Right lobe of liver (tissue), 4 donors: ENCODE results near the gene TTC28.

ENCODE experiments used
- POLR2A ChIP-seq: fragments of 450-650 bp; IDR thresholded peaks from one replicate; pipeline ENCODE4 v1.6.1; 2017; ENCODE audit warnings: antibody characterized with exemption, mild to moderate bottlenecking
- TF ChIP-seq, protein P1 (sequence below), 4 donors: fragments of 200-600 bp in 3 of 4; fragments of 450-650 bp in 1 of 4; IDR thresholded peaks; one replicate each; pipeline versions ENCODE4 v1.5.1 to v1.8.0; 2016 to 2022; ENCODE audit warnings: antibody characterized with exemption in 4 of 4, mild to moderate bottlenecking in 2 of 4
- donor health status: DM: no; HTN: no; CAD: no.
- donor health status: DM: no; HTN: no; CAD: no.
- donor health status: DM: no; HTN: yes; CAD: no.

GRCh38 chr22:28244757-28245156 lies 434.9 kb downstream of the TTC28 start:
- TF ChIP-seq, protein P1, sequence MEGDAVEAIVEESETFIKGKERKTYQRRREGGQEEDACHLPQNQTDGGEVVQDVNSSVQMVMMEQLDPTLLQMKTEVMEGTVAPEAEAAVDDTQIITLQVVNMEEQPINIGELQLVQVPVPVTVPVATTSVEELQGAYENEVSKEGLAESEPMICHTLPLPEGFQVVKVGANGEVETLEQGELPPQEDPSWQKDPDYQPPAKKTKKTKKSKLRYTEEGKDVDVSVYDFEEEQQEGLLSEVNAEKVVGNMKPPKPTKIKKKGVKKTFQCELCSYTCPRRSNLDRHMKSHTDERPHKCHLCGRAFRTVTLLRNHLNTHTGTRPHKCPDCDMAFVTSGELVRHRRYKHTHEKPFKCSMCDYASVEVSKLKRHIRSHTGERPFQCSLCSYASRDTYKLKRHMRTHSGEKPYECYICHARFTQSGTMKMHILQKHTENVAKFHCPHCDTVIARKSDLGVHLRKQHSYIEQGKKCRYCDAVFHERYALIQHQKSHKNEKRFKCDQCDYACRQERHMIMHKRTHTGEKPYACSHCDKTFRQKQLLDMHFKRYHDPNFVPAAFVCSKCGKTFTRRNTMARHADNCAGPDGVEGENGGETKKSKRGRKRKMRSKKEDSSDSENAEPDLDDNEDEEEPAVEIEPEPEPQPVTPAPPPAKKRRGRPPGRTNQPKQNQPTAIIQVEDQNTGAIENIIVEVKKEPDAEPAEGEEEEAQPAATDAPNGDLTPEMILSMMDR (IDR thresholded peaks at IDR 0.05), result no peak
- TF ChIP-seq POLR2A, result no peak
